Measurements from ENCODE around the gene ZEB1.

Gene ZEB1

GRCh38 chr10:31303212-31303611 is 15.8 kb upstream of the ZEB1 start:
- DNase-seq (ENCODE audit: extremely low read depth, low read depth) = no peak
- no peak for TF ChIP-seq CTCF (IDR thresholded peaks at IDR 0.05; ENCODE audit: low read depth, low read length)

- no peak for DNase-seq (ENCODE audit: extremely low read depth, low read depth)
- no peak for TF ChIP-seq CTCF (IDR thresholded peaks at IDR 0.05; ENCODE audit: low read depth, low read length)
Observed at GRCh38 chr10:31304291-31304970, 14.6 kb upstream of the ZEB1 start.

- no peak for TF ChIP-seq CTCF (IDR thresholded peaks at IDR 0.05; ENCODE audit: low read depth, low read length)
- no peak for DNase-seq (ENCODE audit: extremely low read depth, low read depth)
Observed at GRCh38 chr10:31313396-31313795, 5.6 kb upstream of the ZEB1 start.

- TF ChIP-seq CTCF (IDR thresholded peaks at IDR 0.05; ENCODE audit: low read depth, low read length) = no peak
- no peak for DNase-seq (ENCODE audit: extremely low read depth, low read depth)
Observed at GRCh38 chr10:31314256-31315150, 4.5 kb upstream of the ZEB1 start.

- DNase-seq (ENCODE audit: extremely low read depth, low read depth) = no peak
Observed at GRCh38 chr10:31315453-31315852, 3.6 kb upstream of the ZEB1 start.

GRCh38 chr10:31317171-31317570 is 1.8 kb upstream of the ZEB1 start:
- DNase-seq (ENCODE audit: extremely low read depth, low read depth) = no peak
- no peak for TF ChIP-seq CTCF (IDR thresholded peaks at IDR 0.05; ENCODE audit: low read depth, low read length)

More at GRCh38 chr10:31315453-31315852, 3.6 kb upstream of the ZEB1 start:
- TF ChIP-seq CTCF (IDR thresholded peaks at IDR 0.05; ENCODE audit: low read depth, low read length) = no peak

Measured in AG09319 (cell line).